Adrenal gland (tissue), 5 donors: ENCODE results near the gene CA10.

Experiments
- CTCF ChIP-seq, 6 experiments: fragments of 450-650 bp in 4 of 6; fragments of 200-600 bp in 2 of 6; sonication (generic) in 1 of 6; IDR thresholded peaks; 1 replicate in 5 of 6; 2 replicates in 1 of 6; pipeline versions ENCODE4 v1.5.1 to v1.8.0; 2016 to 2021; ENCODE audit warnings: antibody characterized with exemption in 6 of 6, mild to moderate bottlenecking in 2 of 6, moderate library complexity in 1 of 6
- POLR2A ChIP-seq, 2 donors: fragments of 450-650 bp; IDR thresholded peaks; one replicate each; pipeline ENCODE4 v1.6.1; 2017; ENCODE audit warnings: antibody characterized with exemption in 2 of 2, mild to moderate bottlenecking in 2 of 2, moderate library complexity in 1 of 2
- donor health status: DM: no; HTN: no; CAD: no.

DNA sequence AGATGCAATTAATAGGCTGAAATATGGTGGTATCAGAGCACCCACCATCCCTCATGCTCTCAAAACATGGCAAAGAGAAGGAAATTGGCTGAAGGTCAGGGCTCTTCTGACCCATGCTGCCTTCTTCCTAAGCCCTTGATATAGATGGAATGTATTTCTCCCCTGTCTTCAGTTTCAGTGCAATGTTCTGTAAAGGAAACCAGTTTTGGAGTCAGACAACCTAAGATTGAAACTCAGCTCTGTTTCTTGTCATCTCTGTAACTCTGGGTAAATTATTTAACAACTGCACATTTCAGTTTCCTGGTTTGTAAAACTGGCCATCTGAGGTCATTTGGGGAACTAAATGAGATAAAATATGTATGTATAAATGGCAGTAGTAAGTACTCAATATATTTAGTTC lies 243.9 kb downstream of the CA10 start:
- TF ChIP-seq CTCF (IDR thresholded peaks at IDR 0.05) (no peak), POLR2A (IDR thresholded peaks at IDR 0.05) (no peak)
